Measurements from ENCODE around the gene GDI1. TPM values are rescaled to one million over a fixed set of nuclear protein-coding genes. Genes with fewer than 3 reads are reported as not detected.
"Not testable (repeated sequence)": the region's sequence is repeated elsewhere in the genome, so short reads cannot be mapped to it uniquely, and the experiment has no call there.

Gene GDI1
- polyA plus RNA-seq, 3 donors: 15.8 to 398 (median 21.3) TPM

DNA sequence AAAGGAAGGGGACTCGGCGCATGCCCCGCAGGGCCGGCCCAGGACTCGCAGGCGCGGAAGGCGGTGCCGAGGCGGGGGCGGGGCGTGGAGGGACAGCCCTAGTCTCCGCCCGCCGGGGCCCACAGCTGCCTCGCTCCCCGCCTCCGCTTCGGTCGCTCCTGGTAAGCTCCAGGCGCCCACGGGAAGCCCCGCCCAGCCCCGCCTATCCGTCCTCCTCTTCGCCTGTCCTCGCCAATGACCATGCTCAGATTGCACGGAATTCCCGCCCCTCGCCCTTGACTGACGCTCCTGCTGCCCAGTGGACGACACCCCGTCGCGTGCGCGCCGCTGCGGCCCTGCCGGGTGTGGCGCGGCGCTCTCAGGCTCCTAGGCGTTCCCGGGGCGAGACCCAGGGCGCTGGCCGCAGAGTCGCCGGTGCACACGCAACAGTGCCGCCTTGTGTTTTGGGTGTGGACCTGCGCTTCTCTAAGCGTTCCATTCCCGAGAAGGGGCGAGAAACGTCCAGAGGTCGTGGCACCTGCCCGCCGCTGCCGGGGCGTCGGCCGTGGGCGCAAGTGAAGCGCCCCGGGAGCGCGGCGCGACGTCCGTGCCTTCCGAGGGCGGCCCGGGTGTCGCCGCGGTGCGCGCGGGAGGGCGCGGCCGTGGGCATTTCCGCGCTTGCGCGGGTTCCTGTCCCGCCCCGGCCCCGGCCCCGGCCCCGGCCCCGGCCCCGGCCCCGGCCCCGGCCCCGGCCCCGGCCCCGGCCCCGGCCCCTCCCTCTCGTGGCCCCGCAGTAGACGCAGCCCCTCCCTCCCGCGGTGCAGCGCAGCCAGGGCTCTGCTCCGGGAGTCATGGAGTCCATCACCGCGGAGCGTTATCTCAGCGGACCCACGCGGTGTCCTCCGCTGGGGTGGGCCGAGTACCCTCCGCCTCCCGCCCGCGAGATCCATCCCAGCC, 46.9 kb upstream of the GDI1 start:
- H3K27ac ChIP-seq (ENCODE audit: low read depth in 1 of 2, low read length in 2 of 2); H3K27me3 Mint-ChIP-seq (ENCODE audit: low read depth in 3 of 3); H3K79me2 ChIP-seq (ENCODE audit: insufficient read depth, low read length); H3K36me3 ChIP-seq (replicated peaks in 1 of 2; ENCODE audit: control insufficient read depth in 1 of 2, insufficient read depth in 2 of 2, low read length in 2 of 2); H3K4me3 ChIP-seq (replicated peaks in 1 of 3; ENCODE audit: low read depth in 2 of 3, low read length in 3 of 3); H2AFZ ChIP-seq (ENCODE audit: insufficient read depth, low read depth, low read length, poor library complexity, severe bottlenecking); H3K9ac ChIP-seq (ENCODE audit: insufficient read depth, low read length, poor library complexity, severe bottlenecking); H3K4me1 ChIP-seq (ENCODE audit: control insufficient read depth in 1 of 2, insufficient read depth in 2 of 2, low read length in 2 of 2); H3K4me3 Mint-ChIP-seq; intact Hi-C loops (cut with micrococcal nuclease); H3K9me3 ChIP-seq (replicated peaks in 1 of 2; ENCODE audit: control insufficient read depth in 1 of 2, insufficient read depth in 1 of 2, low read length in 2 of 2); H3K9me3 Mint-ChIP-seq; H3K36me3 Mint-ChIP-seq; DNase-seq; H4K20me1 ChIP-seq (ENCODE audit: insufficient read depth, low read length); H3K27me3 ChIP-seq (ENCODE audit: control insufficient read depth in 2 of 2, insufficient read depth in 2 of 2, low read length in 2 of 2); H3K4me2 ChIP-seq (replicated peaks; ENCODE audit: extremely low read depth, low read length, poor library complexity, severe bottlenecking); H3K4me1 Mint-ChIP-seq: not testable (repeated sequence)
- WGBS (ENCODE audit: insufficient coverage): no CpG with 5 or more reads among the region's 121 CpGs
- H3K27ac Mint-ChIP-seq: peak overlapping the region in 1 of 7 donors; percentile 41

DNA sequence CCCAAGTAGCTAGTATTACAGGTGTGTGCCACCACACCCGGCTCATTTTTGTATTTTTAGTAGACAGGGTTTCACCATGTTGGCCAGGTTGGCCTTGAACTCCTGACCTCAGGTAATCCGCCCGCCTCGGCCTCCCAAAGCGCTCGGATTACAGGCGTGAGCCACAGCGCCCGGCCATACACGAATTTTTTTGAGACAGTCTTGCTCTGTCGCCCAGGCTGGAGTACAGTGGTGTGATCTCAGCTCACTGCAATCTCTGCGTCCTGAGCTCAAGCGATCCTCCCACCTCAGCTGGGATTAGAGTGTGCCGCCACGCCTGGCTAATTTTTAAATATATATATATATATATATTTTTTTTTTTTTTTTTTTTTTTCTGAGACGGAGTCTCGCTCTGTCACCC, 40.6 kb upstream of the GDI1 start:
- peaks cover 15% of the 10 kb centered on the region for H3K4me1 Mint-ChIP-seq
- H3K9me3 Mint-ChIP-seq: peaks cover 0 to 22% (median 4%) of the 10 kb centered on the region in 7 donors
- H3K36me3 Mint-ChIP-seq: peaks cover 20 to 27% of the 10 kb centered on the region in 2 donors
- DNase-seq; H3K9me3 ChIP-seq (replicated peaks in 1 of 2; ENCODE audit: control insufficient read depth in 1 of 2, insufficient read depth in 1 of 2, low read length in 2 of 2); H2AFZ ChIP-seq (ENCODE audit: insufficient read depth, low read depth, low read length, poor library complexity, severe bottlenecking); H3K27ac Mint-ChIP-seq; H3K4me3 ChIP-seq (replicated peaks in 1 of 3; ENCODE audit: low read depth in 2 of 3, low read length in 3 of 3); H3K9ac ChIP-seq (ENCODE audit: insufficient read depth, low read length, poor library complexity, severe bottlenecking); H3K27ac ChIP-seq (ENCODE audit: low read depth in 1 of 2, low read length in 2 of 2); H3K27me3 Mint-ChIP-seq (ENCODE audit: low read depth in 3 of 3); H3K27me3 ChIP-seq (ENCODE audit: control insufficient read depth in 2 of 2, insufficient read depth in 2 of 2, low read length in 2 of 2); H3K4me2 ChIP-seq (replicated peaks; ENCODE audit: extremely low read depth, low read length, poor library complexity, severe bottlenecking): not testable (repeated sequence)
- Histone ChIP-seq H3K4me1 (ENCODE audit: control insufficient read depth in 1 of 2, insufficient read depth in 2 of 2, low read length in 2 of 2) (peaks cover 20 to 28% of the 10 kb centered on the region in 2 donors), H3K36me3 (replicated peaks in 1 of 2; ENCODE audit: control insufficient read depth in 1 of 2, insufficient read depth in 2 of 2, low read length in 2 of 2) (peaks cover 21 to 24% of the 10 kb centered on the region in 2 donors), H3K79me2 (ENCODE audit: insufficient read depth, low read length) (peaks cover 18% of the 10 kb centered on the region), H4K20me1 (ENCODE audit: insufficient read depth, low read length) (peaks cover 31% of the 10 kb centered on the region)
- 100% methylated on average over 3 of the region's 17 CpGs for WGBS (ENCODE audit: insufficient coverage)
- intact Hi-C loops (cut with micrococcal nuclease): loop anchor here in 1 of 2 donors (5.0 kb wide), 1 partner anchor 136 kb away; no protein-coding TSS in a partner anchor
- H3K4me3 Mint-ChIP-seq: peak overlapping the region in 1 of 2 donors; percentile 97
